Cortex of kidney (tissue), 1 donor: Measurements from ENCODE around the gene LPXN.

Experiments
- DNase-seq: peaks from one replicate; lab custom pipeline; 2025; lab: John Stamatoyannopoulos, UW

The LPXN gene

GRCh38 chr11:58575377-58576020 lies at the start of gene LPXN:
LPXN (minus strand) TSS chr11:58575856; CDS start chr11:58575772, 84 bp downstream.
- no peak for DNase-seq

- DNase-seq: no peak
Measured at GRCh38 chr11:58625086-58625485, 49.4 kb upstream of the LPXN start.

- DNase-seq: no peak
Measured at GRCh38 chr11:58622344-58622743, 46.7 kb upstream of the LPXN start, which contains the start of gene CNTF. CNTF (plus strand) TSS chr11:58622665; CDS start chr11:58622753, 88 bp downstream.

- no peak for DNase-seq
Measured at GRCh38 chr11:58621586-58622262, 46.1 kb upstream of the LPXN start.

- DNase-seq: no peak
Measured at GRCh38 chr11:58617976-58618557, 42.4 kb upstream of the LPXN start.

GRCh38 chr11:58616594-58616993 lies 40.9 kb upstream of the LPXN start:
- DNase-seq: no peak

GRCh38 chr11:58615559-58615958 lies 39.9 kb upstream of the LPXN start:
- no peak for DNase-seq

- DNase-seq: no peak
Measured at GRCh38 chr11:58613228-58613627, 37.6 kb upstream of the LPXN start.

- DNase-seq: no peak
Measured at GRCh38 chr11:58609723-58610122, 34.1 kb upstream of the LPXN start.

- no peak for DNase-seq
Measured at GRCh38 chr11:58608331-58608730, 32.7 kb upstream of the LPXN start.

GRCh38 chr11:58606930-58607714 lies 31.5 kb upstream of the LPXN start:
- no peak for DNase-seq

GRCh38 chr11:58600510-58600909 lies 24.9 kb upstream of the LPXN start:
- no peak for DNase-seq

GRCh38 chr11:58597486-58598144 lies 22.0 kb upstream of the LPXN start:
- DNase-seq: no peak

- DNase-seq: no peak
Measured at GRCh38 chr11:58596621-58597020, 21.0 kb upstream of the LPXN start.

- no peak for DNase-seq
Measured at GRCh38 chr11:58594826-58595225, 19.2 kb upstream of the LPXN start.

- DNase-seq: no peak
Measured at GRCh38 chr11:58592760-58593472, 17.3 kb upstream of the LPXN start.

- no peak for DNase-seq
Measured at GRCh38 chr11:58591659-58592058, 16.0 kb upstream of the LPXN start.

- DNase-seq: no peak
Measured at GRCh38 chr11:58586998-58587397, 11.3 kb upstream of the LPXN start.

GRCh38 chr11:58582437-58582836 lies 6.8 kb upstream of the LPXN start:
- no peak for DNase-seq

GRCh38 chr11:58580311-58580710 lies 4.7 kb upstream of the LPXN start:
- DNase-seq: no peak
